ENCODE measurements around the gene PLXDC1. TPM values are rescaled to one million over a fixed set of nuclear protein-coding genes. Genes with fewer than 3 reads are reported as not detected.
A peak's percentile ranks its signal among the peaks of the same experiment; 100 is the strongest.

Gene PLXDC1
- total RNA-seq, 1 donor = 2.9 TPM

DNA sequence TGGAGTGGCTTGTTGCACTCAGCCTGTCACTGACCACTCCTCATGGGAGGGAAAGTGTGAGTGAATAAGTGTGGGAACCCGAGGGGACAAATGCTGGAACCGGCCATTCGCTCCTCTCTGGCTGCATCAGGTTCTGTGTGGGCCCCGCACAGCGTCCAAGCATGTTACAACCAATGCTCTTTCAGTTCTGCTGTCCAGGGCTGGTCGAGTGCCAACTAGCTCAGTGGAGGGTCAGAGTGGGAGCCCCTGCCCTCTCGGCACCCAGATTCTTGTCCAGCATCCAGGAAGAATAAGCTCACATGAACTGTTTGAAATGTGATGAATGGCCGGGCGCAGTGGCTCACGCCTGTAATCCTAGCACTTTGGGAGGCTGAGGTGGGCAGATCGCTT, 135.9 kb downstream of the PLXDC1 start:
- no peak overlapping the region for H2AFZ ChIP-seq (ENCODE audit: low read length)

DNA sequence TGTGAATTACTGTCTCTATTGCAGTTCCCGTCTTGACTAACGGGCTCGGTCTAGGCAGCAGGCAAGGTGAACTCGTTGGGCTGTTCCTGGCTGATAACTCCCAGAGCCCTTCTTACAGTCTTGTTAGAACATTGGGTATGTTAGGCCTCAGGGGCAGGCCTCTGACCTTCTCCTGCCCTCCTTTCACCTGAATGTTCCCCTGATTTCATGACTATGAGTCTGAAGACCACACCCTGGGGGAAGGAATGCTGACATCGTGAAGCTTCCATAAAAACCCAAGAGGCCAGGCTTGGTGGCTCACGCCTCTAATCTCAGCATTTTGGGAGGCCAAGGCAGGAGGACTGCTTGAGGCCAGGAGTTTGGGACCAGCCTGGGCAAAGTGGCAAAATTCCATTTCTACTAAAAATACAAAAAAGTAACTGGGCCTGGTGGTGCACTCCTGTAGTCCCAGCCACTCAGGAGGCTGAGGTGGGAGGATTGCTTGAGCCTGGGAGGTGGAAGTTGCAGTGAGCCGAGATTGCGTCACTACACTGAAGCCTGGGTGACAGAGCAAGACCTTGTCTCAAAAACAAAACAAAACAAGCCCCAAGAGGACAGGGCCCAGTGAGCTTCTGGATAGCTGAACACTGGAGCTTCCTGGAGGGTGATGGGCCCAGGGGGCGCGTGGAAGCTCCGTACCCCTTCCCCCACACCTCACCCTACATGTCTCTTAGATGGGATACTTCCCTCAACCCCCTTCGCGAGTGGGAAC, 136.5 kb downstream of the PLXDC1 start:
- Histone ChIP-seq H4K20me1 (ENCODE audit: insufficient read depth, low read length) (no peaks in the 10 kb centered on the region), H2AFZ (ENCODE audit: low read length) (peak overlapping the region; percentile 86), H3K4me2 (ENCODE audit: insufficient read depth, low read length) (no peak overlapping the region), H3K4me3 (ENCODE audit: insufficient read depth, low read length) (no peak overlapping the region), H3K4me1 (ENCODE audit: insufficient read depth, low read length) (peaks cover 8% of the 10 kb centered on the region), H3K9me3 (ENCODE audit: low read depth, low read length) (no peaks in the 10 kb centered on the region), H3K36me3 (ENCODE audit: insufficient read depth, low read length) (no peaks in the 10 kb centered on the region), H3K27ac (ENCODE audit: low read depth, low read length) (peak overlapping the region; percentile 68), H3K79me2 (ENCODE audit: insufficient read depth, low read length) (no peaks in the 10 kb centered on the region), H3K27me3 (ENCODE audit: insufficient read depth, low read length) (no peaks in the 10 kb centered on the region)
- TF ChIP-seq, protein P1, sequence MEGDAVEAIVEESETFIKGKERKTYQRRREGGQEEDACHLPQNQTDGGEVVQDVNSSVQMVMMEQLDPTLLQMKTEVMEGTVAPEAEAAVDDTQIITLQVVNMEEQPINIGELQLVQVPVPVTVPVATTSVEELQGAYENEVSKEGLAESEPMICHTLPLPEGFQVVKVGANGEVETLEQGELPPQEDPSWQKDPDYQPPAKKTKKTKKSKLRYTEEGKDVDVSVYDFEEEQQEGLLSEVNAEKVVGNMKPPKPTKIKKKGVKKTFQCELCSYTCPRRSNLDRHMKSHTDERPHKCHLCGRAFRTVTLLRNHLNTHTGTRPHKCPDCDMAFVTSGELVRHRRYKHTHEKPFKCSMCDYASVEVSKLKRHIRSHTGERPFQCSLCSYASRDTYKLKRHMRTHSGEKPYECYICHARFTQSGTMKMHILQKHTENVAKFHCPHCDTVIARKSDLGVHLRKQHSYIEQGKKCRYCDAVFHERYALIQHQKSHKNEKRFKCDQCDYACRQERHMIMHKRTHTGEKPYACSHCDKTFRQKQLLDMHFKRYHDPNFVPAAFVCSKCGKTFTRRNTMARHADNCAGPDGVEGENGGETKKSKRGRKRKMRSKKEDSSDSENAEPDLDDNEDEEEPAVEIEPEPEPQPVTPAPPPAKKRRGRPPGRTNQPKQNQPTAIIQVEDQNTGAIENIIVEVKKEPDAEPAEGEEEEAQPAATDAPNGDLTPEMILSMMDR (IDR thresholded peaks at IDR 0.05; ENCODE audit: extremely low read depth, low read depth, low read length) = no peak
- DNase-seq (ENCODE audit: insufficient read length, low spot score, missing footprints) = peak; percentile 59

More for the DNA sequence above, 135.9 kb downstream of the PLXDC1 start:
- no peaks in the 10 kb centered on the region for H3K27me3 ChIP-seq (ENCODE audit: insufficient read depth, low read length)
- H3K36me3 ChIP-seq (ENCODE audit: insufficient read depth, low read length) = no peaks in the 10 kb centered on the region
- TF ChIP-seq, protein P1 (IDR thresholded peaks at IDR 0.05; ENCODE audit: extremely low read depth, low read depth, low read length) = no peak
- peaks cover 8% of the 10 kb centered on the region for H3K4me1 ChIP-seq (ENCODE audit: insufficient read depth, low read length)
- H3K4me3 ChIP-seq (ENCODE audit: insufficient read depth, low read length) = no peak overlapping the region
- H3K79me2 ChIP-seq (ENCODE audit: insufficient read depth, low read length) = no peaks in the 10 kb centered on the region
- no peak overlapping the region for H3K27ac ChIP-seq (ENCODE audit: low read depth, low read length)
- H3K9me3 ChIP-seq (ENCODE audit: low read depth, low read length) = no peaks in the 10 kb centered on the region
- no peak overlapping the region for H3K4me2 ChIP-seq (ENCODE audit: insufficient read depth, low read length)
- no peaks in the 10 kb centered on the region for H4K20me1 ChIP-seq (ENCODE audit: insufficient read depth, low read length)
- no peak for DNase-seq (ENCODE audit: insufficient read length, low spot score, missing footprints)

DNA sequence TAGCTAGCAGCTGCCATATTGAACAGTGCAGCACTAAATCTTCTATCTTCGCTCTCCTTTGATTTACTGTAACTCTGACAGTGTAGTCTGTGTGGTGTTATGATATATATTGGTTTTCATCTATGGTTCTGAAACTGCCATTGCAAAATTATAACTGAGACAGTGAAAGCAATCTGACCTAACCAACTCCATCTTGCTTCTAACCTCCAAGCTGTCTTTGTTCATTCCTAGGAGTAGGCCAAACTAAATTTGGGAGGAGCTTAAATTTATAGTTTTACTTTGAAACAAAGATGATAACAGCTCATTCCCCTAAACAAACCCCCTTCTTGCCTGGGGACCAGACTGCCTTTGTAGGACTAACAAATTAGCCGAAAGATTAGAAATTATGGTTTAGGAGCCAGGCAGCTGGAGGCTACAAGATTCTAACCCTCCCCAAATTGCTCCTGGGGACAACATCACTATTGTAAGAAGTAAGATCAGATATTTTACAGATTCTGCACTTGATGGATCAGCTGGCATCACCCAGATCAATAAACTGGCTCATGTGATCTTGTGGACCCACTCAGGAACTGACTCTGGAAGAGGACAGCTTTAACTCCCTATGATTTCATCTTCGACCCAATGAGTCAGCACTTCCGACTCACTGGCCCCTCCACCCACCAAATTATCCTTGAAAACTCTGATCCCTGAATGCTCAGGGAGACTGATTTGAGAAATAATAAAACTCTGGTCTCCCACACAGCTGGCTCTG, 137.2 kb downstream of the PLXDC1 start:
- Histone ChIP-seq H3K36me3 (ENCODE audit: insufficient read depth, low read length) (no peaks in the 10 kb centered on the region), H4K20me1 (ENCODE audit: insufficient read depth, low read length) (no peaks in the 10 kb centered on the region), H3K27me3 (ENCODE audit: insufficient read depth, low read length) (no peaks in the 10 kb centered on the region), H3K27ac (ENCODE audit: low read depth, low read length) (peak overlapping the region; percentile 68), H2AFZ (ENCODE audit: low read length) (peak overlapping the region; percentile 86), H3K9me3 (ENCODE audit: low read depth, low read length) (no peaks in the 10 kb centered on the region), H3K4me3 (ENCODE audit: insufficient read depth, low read length) (no peak overlapping the region), H3K4me2 (ENCODE audit: insufficient read depth, low read length) (no peak overlapping the region), H3K4me1 (ENCODE audit: insufficient read depth, low read length) (peaks cover 8% of the 10 kb centered on the region), H3K79me2 (ENCODE audit: insufficient read depth, low read length) (no peaks in the 10 kb centered on the region)
- TF ChIP-seq, protein P1 (IDR thresholded peaks at IDR 0.05; ENCODE audit: extremely low read depth, low read depth, low read length) = no peak
- DNase-seq (ENCODE audit: insufficient read length, low spot score, missing footprints) = peak; percentile 47

Small RNA genes within 50 kb of the gene (small RNA-seq; reads per million reads assigned to genes)
- not detected for gene AC091178.1

Other genes starting within 250 kb of the PLXDC1 start
- gene FBXO47, start 184.2 kb downstream of the PLXDC1 start, total RNA-seq = not detected in 2 replicates
- gene ARL5C, start 14.5 kb upstream of the PLXDC1 start, total RNA-seq = not detected in 2 replicates
- 5.8 and 7.4 TPM in 2 replicates for gene CACNB1, start 46.0 kb upstream of the PLXDC1 start, total RNA-seq
- 1,279 and 1,302 TPM in 2 replicates for gene RPL19, start 48.6 kb upstream of the PLXDC1 start, total RNA-seq
- under 0.01 TPM in 1 of 2 replicates, not detected in the other for gene STAC2, start 74.3 kb upstream of the PLXDC1 start, total RNA-seq
- gene FBXL20, start 250.0 kb upstream of the PLXDC1 start, total RNA-seq = 20.3 and 22.1 TPM in 2 replicates

Data from osteoblast (primary cell).